Erythroblast (primary cell): ENCODE measurements around the gene STMND1.

Experiments
- GATA1 ChIP-seq: IDR thresholded peaks from 2 replicates; pipeline ENCODE4 v1.6.1; 2011; ENCODE audit warnings: low read depth, mild to moderate bottlenecking, control low read depth, low read length, moderate library complexity
- POLR2A ChIP-seq: IDR thresholded peaks from 2 replicates; pipeline ENCODE4 v1.6.1; 2011; ENCODE audit warnings: mild to moderate bottlenecking, low read length

- TF ChIP-seq POLR2A (no peak), GATA1 (no peak)
Measured at GRCh38 chr6:17172836-17173470, 71.1 kb downstream of the STMND1 start.
